ES-I3 (cell line): ENCODE data around the gene CDH4.

Experiments used
- H3K36me3 ChIP-seq: 2 replicates; pipeline ENCODE4 v1.6.1; 2013; ENCODE audit warnings: mild to moderate bottlenecking, low read length, control low read depth, moderate library complexity; ENCODE audit not compliant: insufficient read depth
- H3K4me1 ChIP-seq: 2 replicates; pipeline ENCODE4 v1.6.1; 2013; ENCODE audit warnings: mild to moderate bottlenecking, control low read depth, low read length; ENCODE audit not compliant: insufficient read depth
- H3K9ac ChIP-seq: 2 replicates; pipeline ENCODE4 v1.6.1; 2013; ENCODE audit warnings: low read depth, mild to moderate bottlenecking, low read length, moderate library complexity
- H3K9me3 ChIP-seq: 2 replicates; pipeline ENCODE4 v1.6.1; 2013; ENCODE audit warnings: mild to moderate bottlenecking, low read length, moderate library complexity; ENCODE audit not compliant: control insufficient read depth, insufficient read depth

CDH4 gene

GRCh38 chr20:61907081-61907891, 655.2 kb downstream of the CDH4 start:
- Histone ChIP-seq H3K36me3 (no peaks in the 10 kb centered on the region), H3K4me1 (no peaks in the 10 kb centered on the region), H3K9me3 (peaks cover 3% of the 10 kb centered on the region; the same call in 1 of the 2 replicates)

DNA sequence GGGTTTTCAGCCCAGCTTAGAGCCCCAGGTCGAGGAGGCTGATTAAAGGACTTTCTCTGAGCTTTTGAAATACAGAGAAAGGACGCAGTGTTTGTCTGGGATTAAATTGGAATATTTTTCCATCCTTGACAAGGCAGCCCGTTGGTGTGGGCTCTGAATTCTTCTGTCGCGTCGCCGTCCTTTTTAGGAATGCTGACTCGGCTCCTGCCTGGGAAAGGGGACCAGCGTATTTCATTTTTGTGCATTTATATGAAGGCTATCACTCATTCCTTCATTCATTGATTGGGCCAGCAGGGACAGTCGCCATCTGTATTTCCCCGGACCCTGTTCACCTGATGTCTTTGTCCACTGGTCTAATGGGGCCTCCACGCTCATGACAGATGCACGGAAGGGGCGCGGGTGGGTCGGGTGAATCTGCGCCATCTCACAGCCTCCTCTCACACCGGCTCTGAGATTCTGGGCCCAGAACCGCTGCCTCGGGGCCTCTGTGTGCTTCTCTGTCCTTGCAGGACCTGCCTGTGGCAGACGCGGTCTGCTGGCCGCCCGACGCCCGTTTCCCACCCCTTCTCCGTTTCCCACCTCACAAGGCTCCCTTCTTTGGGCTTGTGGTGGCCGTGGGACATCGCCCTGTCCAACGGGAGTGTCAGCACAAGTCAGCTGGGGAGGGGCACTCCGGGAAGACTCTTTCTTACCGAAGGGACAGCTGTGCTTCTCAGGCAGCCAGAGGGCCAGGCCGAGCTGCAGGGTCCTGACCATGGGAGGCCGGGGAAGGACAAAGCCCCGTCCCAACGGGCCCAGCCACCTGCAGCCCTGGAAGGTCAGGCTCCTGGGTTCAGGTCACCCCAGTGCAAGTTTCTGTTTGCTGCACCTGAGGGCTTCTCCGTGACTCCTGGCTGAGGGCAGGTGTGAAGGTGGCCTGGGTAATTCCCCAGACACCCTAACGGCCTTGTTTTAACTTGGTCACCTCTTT, 656.3 kb downstream of the CDH4 start:
- no peaks in the 10 kb centered on the region for H3K36me3 ChIP-seq
- no peaks in the 10 kb centered on the region for H3K4me1 ChIP-seq
- no peak overlapping the region for H3K9ac ChIP-seq
- peaks cover 3% of the 10 kb centered on the region; the same call in 1 of the 2 replicates for H3K9me3 ChIP-seq

More at GRCh38 chr20:61907081-61907891, 655.2 kb downstream of the CDH4 start:
- H3K9ac ChIP-seq, result no peak overlapping the region

GRCh38 chr20:61909028-61909427, 657.0 kb downstream of the CDH4 start:
- peaks cover 3% of the 10 kb centered on the region; the same call in 1 of the 2 replicates for H3K9me3 ChIP-seq
- H3K9ac ChIP-seq, result no peak overlapping the region
- no peaks in the 10 kb centered on the region for H3K4me1 ChIP-seq
- H3K36me3 ChIP-seq, result no peaks in the 10 kb centered on the region

DNA sequence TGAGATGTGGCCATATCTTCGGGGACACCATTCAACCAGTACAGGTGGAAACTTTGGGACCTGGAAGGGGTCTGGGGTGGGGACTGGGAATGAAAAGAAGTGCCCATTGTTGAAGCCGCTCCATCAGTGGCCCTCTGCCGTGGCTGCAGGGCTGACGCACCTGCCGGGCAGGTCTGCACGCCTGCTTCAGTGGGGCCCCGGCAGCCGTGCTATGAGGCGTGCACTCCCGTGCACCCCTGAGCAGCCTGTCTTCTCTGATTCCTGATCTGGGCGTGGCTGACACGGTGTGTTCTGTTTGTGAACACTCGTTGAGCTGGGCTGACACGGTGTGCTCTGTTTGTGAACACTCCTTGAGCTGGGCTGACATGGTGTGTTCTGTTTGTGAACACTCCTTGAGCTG, 657.8 kb downstream of the CDH4 start:
- Histone ChIP-seq H3K9ac (no peak overlapping the region), H3K36me3 (no peaks in the 10 kb centered on the region), H3K4me1 (no peaks in the 10 kb centered on the region), H3K9me3 (peaks cover 3% of the 10 kb centered on the region; the same call in 1 of the 2 replicates)

GRCh38 chr20:61911824-61912223, 659.8 kb downstream of the CDH4 start:
- Histone ChIP-seq H3K9ac (no peak overlapping the region), H3K36me3 (no peaks in the 10 kb centered on the region), H3K4me1 (no peaks in the 10 kb centered on the region), H3K9me3 (peaks cover 3% of the 10 kb centered on the region; the same call in 1 of the 2 replicates)

GRCh38 chr20:61912665-61913422, 660.8 kb downstream of the CDH4 start:
- H3K9ac ChIP-seq, result no peak overlapping the region
- H3K4me1 ChIP-seq, result no peaks in the 10 kb centered on the region
- peaks cover 3% of the 10 kb centered on the region; the same call in 1 of the 2 replicates for H3K9me3 ChIP-seq
- no peaks in the 10 kb centered on the region for H3K36me3 ChIP-seq

- Histone ChIP-seq H3K9me3 (peaks cover 3% of the 10 kb centered on the region; the same call in 1 of the 2 replicates), H3K4me1 (no peaks in the 10 kb centered on the region), H3K36me3 (no peaks in the 10 kb centered on the region), H3K9ac (no peak overlapping the region)
These were observed 661.6 kb downstream of the CDH4 start for GRCh38 chr20:61913423-61914225.

GRCh38 chr20:61915101-61915500, 663.0 kb downstream of the CDH4 start:
- Histone ChIP-seq H3K36me3 (no peaks in the 10 kb centered on the region), H3K9me3 (peaks cover 3% of the 10 kb centered on the region; the same call in 1 of the 2 replicates), H3K9ac (no peak overlapping the region), H3K4me1 (no peaks in the 10 kb centered on the region)

DNA sequence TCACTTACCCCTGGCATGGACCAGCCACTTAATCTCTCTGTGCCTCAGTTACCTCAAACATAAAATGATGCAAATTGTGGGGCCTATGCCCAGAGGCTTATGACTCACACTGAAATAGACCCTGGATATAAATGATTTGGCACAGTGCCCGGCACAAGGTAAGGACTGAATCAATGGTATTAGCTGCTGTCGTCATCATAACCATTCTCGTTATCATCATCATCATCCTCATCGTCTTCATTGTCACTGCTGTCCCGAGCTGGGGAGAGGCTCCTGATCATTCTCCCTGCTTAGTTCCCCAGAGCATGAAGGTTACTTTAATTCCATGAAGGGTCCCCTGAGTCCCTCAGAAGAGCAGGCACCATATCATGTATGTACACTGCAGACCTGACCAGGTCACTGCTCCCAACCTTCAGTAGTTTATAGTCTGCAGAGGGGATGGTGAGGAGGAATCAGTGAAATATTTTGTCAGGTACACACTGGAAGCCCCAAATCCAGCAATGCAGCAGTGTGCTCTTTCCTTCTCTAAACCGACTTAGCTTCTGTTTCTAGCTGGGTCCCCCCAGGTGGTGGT, 664.3 kb downstream of the CDH4 start:
- no peaks in the 10 kb centered on the region for H3K36me3 ChIP-seq
- no peaks in the 10 kb centered on the region for H3K4me1 ChIP-seq
- no peaks in the 10 kb centered on the region for H3K9me3 ChIP-seq
- no peak overlapping the region for H3K9ac ChIP-seq

DNA sequence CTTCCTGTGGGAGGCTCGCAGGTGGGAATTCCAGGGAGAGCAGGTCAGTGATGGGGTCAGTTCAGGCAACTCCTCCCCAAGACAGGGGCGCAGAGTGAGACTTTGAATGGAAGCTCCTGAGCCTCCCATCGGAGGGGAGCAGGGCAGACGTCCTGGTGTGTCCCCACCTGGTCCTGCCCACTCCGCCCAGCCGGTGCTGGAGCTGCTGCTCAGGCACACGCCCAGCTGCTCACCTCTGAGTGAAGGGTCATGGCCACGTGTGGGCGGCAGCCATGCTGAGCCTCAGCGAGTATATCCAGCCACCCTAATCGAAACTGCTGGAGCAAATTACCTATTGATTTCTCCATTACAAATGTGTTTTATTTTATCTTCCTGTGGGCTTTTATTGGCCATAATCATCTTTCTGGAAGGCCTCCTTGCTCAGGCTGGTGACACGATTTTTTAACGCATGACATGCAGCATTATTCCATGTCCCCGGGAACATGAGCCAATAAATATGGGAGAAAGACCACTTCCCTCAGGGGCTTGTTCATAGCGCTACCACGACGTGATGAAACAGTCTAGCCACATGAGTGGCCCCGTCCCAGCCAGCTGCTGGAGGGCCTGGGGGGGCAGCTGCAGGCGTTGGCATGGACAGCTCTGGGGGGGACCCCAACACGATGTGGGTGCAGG, 665.5 kb downstream of the CDH4 start:
- Histone ChIP-seq H3K9ac (no peak overlapping the region), H3K4me1 (no peaks in the 10 kb centered on the region), H3K36me3 (no peaks in the 10 kb centered on the region), H3K9me3 (no peaks in the 10 kb centered on the region)

- H3K4me1 ChIP-seq, result no peaks in the 10 kb centered on the region
- H3K9ac ChIP-seq, result no peak overlapping the region
- no peaks in the 10 kb centered on the region for H3K9me3 ChIP-seq
- H3K36me3 ChIP-seq, result no peaks in the 10 kb centered on the region
These were observed 666.5 kb downstream of the CDH4 start for GRCh38 chr20:61918548-61918947.

- H3K36me3 ChIP-seq, result no peaks in the 10 kb centered on the region
- H3K4me1 ChIP-seq, result no peaks in the 10 kb centered on the region
- no peak overlapping the region for H3K9ac ChIP-seq
- H3K9me3 ChIP-seq, result no peaks in the 10 kb centered on the region
These were observed 667.2 kb downstream of the CDH4 start for GRCh38 chr20:61919239-61919638.
